Endodermal cell (in vitro differentiated cells): Measurements from ENCODE around the gene PLA2G4A. TPM values are rescaled to one million over a fixed set of nuclear protein-coding genes. Genes with fewer than 3 reads are reported as not detected.
"Not testable (repeated sequence)": the region's sequence is repeated elsewhere in the genome, so short reads cannot be mapped to it uniquely, and the experiment has no call there.

ENCODE experiments used
- DNase-seq: peaks from one replicate; pipeline ENCODE4 v3.0.0-alpha.2; 2017
- H3K27ac ChIP-seq: 2 replicates; pipeline ENCODE4 v1.5.1; 2013; ENCODE audit warnings: mild to moderate bottlenecking, low read depth, low read length, moderate library complexity
- H3K27me3 ChIP-seq: 2 replicates; pipeline ENCODE4 v1.6.1; 2013; ENCODE audit warnings: mild to moderate bottlenecking, low read length, moderate library complexity; ENCODE audit not compliant: insufficient read depth, control insufficient read depth, poor library complexity, severe bottlenecking
- H3K36me3 ChIP-seq: 2 replicates; pipeline ENCODE4 v1.7.0; 2013; ENCODE audit warnings: mild to moderate bottlenecking, low read length, moderate library complexity; ENCODE audit not compliant: control insufficient read depth, insufficient read depth
- H3K4me1 ChIP-seq: one replicate; pipeline ENCODE4 v1.7.0; 2013; ENCODE audit warnings: low read length; ENCODE audit not compliant: control insufficient read depth, insufficient read depth
- H3K4me3 ChIP-seq: 2 replicates; pipeline ENCODE4 v1.5.1; 2013; ENCODE audit warnings: mild to moderate bottlenecking, low read length, moderate library complexity
- H3K9ac ChIP-seq: 2 replicates; pipeline ENCODE4 v1.6.1; 2013; ENCODE audit warnings: mild to moderate bottlenecking, low read length, moderate library complexity; ENCODE audit not compliant: poor library complexity, severe bottlenecking; ENCODE audit errors: extremely low read depth
- H3K9me3 ChIP-seq: 2 replicates; pipeline ENCODE4 v1.6.1; 2013; ENCODE audit warnings: mild to moderate bottlenecking, low read length, moderate library complexity; ENCODE audit not compliant: control insufficient read depth
- H3K27ac Mint-ChIP-seq: 2 replicates; pipeline ENCODE4 v1.8.0; 2020; ENCODE audit warnings: mixed read lengths
- H3K27me3 Mint-ChIP-seq: 2 replicates; pipeline ENCODE4 v1.8.0; 2021; ENCODE audit warnings: mild to moderate bottlenecking, mixed read lengths; ENCODE audit not compliant: insufficient read depth
- H3K36me3 Mint-ChIP-seq: 2 replicates; pipeline ENCODE4 v1.8.0; 2020; ENCODE audit warnings: low read depth, mixed read lengths
- H3K4me1 Mint-ChIP-seq: 2 replicates; pipeline ENCODE4 v1.8.0; 2020; ENCODE audit warnings: mixed read lengths
- H3K4me3 Mint-ChIP-seq: 2 replicates; pipeline ENCODE4 v1.8.0; 2020; ENCODE audit warnings: mild to moderate bottlenecking, moderate library complexity, mixed read lengths
- H3K9me3 Mint-ChIP-seq: 2 replicates; pipeline ENCODE4 v1.8.0; 2020; ENCODE audit warnings: mild to moderate bottlenecking, mixed read lengths
- WGBS, 2 experiments: methylation state at CpG; one replicate each; pipeline versions ENCODE4 v1.1.5 to v1.1.7; 2013; ENCODE audit warnings: missing lambda C conversion rate in 2 of 2, mixed read lengths in 1 of 2; ENCODE audit not compliant: insufficient coverage in 1 of 2, insufficient read length in 1 of 2; 5-methylcytosine and 5-hydroxymethylcytosine counted together
- total RNA-seq, 2 donors: library from RNA; stranded (reverse); fragmentation: NEBNext Ultra II Directional in 1 of 2; extraction: Animal tissue kit (Norgen Biotek cat#: 25700) in 1 of 2; gene quantifications; 2 replicates in 1 of 2; 3 replicates in 1 of 2; pipeline ENCODE4 v1.2.1, GENCODE V29; 2021
- TF ChIP-seq, protein P1 (sequence below): fragments of 200-600 bp; sonication (generic); conservative IDR thresholded peaks from 2 replicates; pipeline ENCODE4 v1.5.0; 2021; ENCODE audit warnings: antibody characterized with exemption, mild to moderate bottlenecking

PLA2G4A gene
- total RNA-seq, 2 donors from 2014 or later, result 0.35 to 1.2 TPM

DNA sequence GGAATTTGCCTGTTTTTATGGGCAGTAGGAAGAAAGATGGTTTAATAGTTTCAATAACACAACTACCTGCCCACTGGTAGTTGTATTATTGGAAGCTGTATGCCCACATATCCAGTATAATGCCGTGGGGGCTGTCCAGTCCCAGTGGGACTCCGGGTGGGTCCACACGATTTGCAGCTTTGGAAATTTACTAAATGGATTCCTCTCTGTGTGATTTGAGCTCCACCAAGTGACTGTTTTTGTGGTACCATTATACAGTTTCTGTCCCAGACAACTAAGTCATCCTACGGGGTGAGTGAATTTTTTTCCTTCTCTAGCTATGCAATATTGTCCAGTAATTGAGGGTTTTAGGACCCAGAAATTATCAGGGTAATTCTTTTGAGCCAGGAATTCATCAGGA, 86.8 kb downstream of the PLA2G4A start:
- WGBS, 2 experiments, result 90% methylated on average over 4 of the region's 4 CpGs; no CpG with 5 or more reads in 1 of the 2 experiments
- Histone ChIP-seq H3K9ac (no peak overlapping the region), H3K27me3 (no peaks in the 10 kb centered on the region), H3K27ac (no peak overlapping the region), H3K36me3 (no peaks in the 10 kb centered on the region), H3K4me3 (no peak overlapping the region), H3K9me3 (peaks cover 22% of the 10 kb centered on the region), H3K4me1 (no peaks in the 10 kb centered on the region)
- Mint-ChIP-seq H3K27me3 (no peaks in the 10 kb centered on the region), H3K36me3 (no peaks in the 10 kb centered on the region), H3K27ac (no peak overlapping the region), H3K4me3 (no peak overlapping the region), H3K4me1 (peaks cover 5% of the 10 kb centered on the region), H3K9me3 (peaks cover 12% of the 10 kb centered on the region)
- TF ChIP-seq, protein P1, sequence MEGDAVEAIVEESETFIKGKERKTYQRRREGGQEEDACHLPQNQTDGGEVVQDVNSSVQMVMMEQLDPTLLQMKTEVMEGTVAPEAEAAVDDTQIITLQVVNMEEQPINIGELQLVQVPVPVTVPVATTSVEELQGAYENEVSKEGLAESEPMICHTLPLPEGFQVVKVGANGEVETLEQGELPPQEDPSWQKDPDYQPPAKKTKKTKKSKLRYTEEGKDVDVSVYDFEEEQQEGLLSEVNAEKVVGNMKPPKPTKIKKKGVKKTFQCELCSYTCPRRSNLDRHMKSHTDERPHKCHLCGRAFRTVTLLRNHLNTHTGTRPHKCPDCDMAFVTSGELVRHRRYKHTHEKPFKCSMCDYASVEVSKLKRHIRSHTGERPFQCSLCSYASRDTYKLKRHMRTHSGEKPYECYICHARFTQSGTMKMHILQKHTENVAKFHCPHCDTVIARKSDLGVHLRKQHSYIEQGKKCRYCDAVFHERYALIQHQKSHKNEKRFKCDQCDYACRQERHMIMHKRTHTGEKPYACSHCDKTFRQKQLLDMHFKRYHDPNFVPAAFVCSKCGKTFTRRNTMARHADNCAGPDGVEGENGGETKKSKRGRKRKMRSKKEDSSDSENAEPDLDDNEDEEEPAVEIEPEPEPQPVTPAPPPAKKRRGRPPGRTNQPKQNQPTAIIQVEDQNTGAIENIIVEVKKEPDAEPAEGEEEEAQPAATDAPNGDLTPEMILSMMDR, result no peak
- no peak for DNase-seq

DNA sequence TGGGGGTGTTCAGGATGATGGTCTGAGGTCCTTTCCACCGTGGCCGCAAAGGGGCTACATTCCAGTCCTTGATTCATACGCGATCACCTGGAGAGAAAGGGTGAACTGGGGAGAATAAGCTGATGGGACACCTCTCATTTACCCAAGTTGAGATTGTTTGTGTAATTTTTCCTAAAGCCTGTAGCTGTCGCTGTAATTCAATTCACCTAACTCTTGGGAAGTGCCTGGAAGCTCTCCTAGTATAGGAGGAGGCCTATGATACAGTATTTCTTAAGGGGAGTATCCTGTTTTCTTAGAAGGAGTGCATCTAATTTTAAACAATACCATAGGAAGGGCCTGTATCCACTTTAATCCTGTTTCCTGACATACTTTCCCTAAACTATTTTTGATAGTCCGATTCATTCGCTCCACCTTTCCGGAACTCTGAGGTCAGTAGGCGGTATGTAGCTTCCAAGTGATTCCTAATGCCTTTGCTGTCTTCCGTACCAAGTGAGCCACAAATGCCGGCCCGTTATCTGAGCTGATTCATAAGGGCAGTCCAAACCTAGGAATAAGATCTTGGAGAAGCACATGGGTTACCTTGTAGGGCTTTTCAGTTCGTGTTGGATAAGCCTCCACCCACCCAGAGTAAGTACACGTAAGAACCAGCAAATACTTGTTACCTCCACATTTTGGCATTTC, 88.5 kb downstream of the PLA2G4A start:
- H3K27ac Mint-ChIP-seq, H3K27me3 ChIP-seq, H3K4me1 Mint-ChIP-seq, H3K27ac ChIP-seq, H3K4me3 ChIP-seq, H3K4me3 Mint-ChIP-seq, H3K36me3 Mint-ChIP-seq, DNase-seq, H3K4me1 ChIP-seq, H3K27me3 Mint-ChIP-seq, H3K36me3 ChIP-seq, H3K9ac ChIP-seq: not testable (repeated sequence)
- TF ChIP-seq, protein P1, result peak; percentile 66
- H3K9me3 Mint-ChIP-seq, result peaks cover 28% of the 10 kb centered on the region
- 86 to 95% methylated on average over 7 to 14 of the region's 14 CpGs for WGBS, 2 experiments
- H3K9me3 ChIP-seq, result peaks cover 34% of the 10 kb centered on the region

DNA sequence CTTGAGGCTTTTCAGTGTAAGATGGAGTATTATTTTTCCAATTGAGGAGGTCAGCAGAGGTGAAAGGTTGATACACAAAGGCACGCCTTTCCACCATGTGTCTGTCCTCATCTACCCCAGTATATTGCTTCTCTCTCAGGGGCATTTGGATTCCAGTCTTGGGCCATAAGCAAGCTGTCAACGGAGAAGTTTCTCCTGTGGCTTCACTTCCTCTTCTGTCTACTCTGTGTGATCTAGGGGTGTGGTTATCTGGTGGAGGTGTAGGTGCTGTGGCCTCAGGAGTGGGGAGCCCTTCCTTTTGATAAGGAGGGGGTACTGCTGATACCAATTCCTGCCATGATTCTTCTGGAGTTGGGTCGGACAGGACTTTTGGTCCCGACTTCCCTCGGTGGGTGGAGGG, 92.6 kb downstream of the PLA2G4A start:
- H3K9ac ChIP-seq, H3K4me1 ChIP-seq, H3K4me1 Mint-ChIP-seq, H3K27ac Mint-ChIP-seq, H3K27me3 Mint-ChIP-seq, H3K4me3 Mint-ChIP-seq, H3K27me3 ChIP-seq, H3K36me3 Mint-ChIP-seq, DNase-seq, H3K36me3 ChIP-seq, H3K27ac ChIP-seq: not testable (repeated sequence)
- peak overlapping the region; percentile 32 for H3K4me3 ChIP-seq
- peaks cover 43% of the 10 kb centered on the region for H3K9me3 Mint-ChIP-seq
- 93 to 100% methylated on average over 1 to 5 of the region's 5 CpGs for WGBS, 2 experiments
- peaks cover 43% of the 10 kb centered on the region for H3K9me3 ChIP-seq

DNA sequence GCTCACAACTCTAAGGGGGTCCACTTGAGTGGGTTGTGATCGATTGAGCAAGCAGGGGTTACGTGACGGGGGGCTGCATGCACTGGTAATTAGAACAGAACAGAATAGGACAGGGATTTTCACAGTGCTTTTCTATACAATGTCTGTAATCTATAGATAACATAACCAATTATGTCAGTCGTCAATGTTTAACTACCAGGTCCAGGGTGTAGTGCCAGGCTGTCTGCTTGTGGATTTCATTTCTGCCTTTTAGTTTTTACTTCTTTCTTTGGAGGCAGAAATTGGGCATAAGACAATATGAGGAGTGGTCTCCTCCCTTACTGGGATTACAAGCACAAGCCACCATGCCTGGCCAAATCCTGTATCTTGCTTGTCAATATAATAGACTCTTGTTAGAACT, 94.1 kb downstream of the PLA2G4A start:
- H3K4me3 Mint-ChIP-seq, H3K27me3 ChIP-seq, H3K27me3 Mint-ChIP-seq, H3K27ac ChIP-seq, H3K27ac Mint-ChIP-seq, DNase-seq, H3K4me1 Mint-ChIP-seq, H3K4me1 ChIP-seq, H3K9ac ChIP-seq, H3K36me3 ChIP-seq, H3K36me3 Mint-ChIP-seq: not testable (repeated sequence)
- Histone ChIP-seq H3K9me3 (peaks cover 43% of the 10 kb centered on the region), H3K4me3 (peak overlapping the region; percentile 32)
- 66% methylated on average over 4 of the region's 4 CpGs; no CpG with 5 or more reads in 1 of the 2 experiments for WGBS, 2 experiments
- H3K9me3 Mint-ChIP-seq, result peaks cover 43% of the 10 kb centered on the region
